Osteocyte (in vitro differentiated cells): Measurements from ENCODE around the gene MAP9. TPM values are rescaled to one million over a fixed set of nuclear protein-coding genes. Genes with fewer than 3 reads are reported as not detected.

Source experiments
- DNase-seq: peaks from one replicate; pipeline ENCODE4 v3.0.0; 2021; ENCODE audit warnings: mixed read lengths; ENCODE audit not compliant: unreplicated experiment; ENCODE audit errors: extremely low spot score
- H3K27ac Mint-ChIP-seq: one replicate; pipeline ENCODE4 v1.8.0; 2021; ENCODE audit warnings: mild to moderate bottlenecking, mixed read lengths; ENCODE audit not compliant: unreplicated experiment
- H3K27me3 Mint-ChIP-seq: one replicate; pipeline ENCODE4 v1.8.0; 2021; ENCODE audit warnings: mixed read lengths; ENCODE audit not compliant: unreplicated experiment
- H3K36me3 Mint-ChIP-seq: one replicate; pipeline ENCODE4 v1.8.0; 2021; ENCODE audit warnings: mixed read lengths; ENCODE audit not compliant: unreplicated experiment
- H3K4me1 Mint-ChIP-seq: one replicate; pipeline ENCODE4 v1.8.0; 2021; ENCODE audit warnings: mixed read lengths; ENCODE audit not compliant: unreplicated experiment
- H3K4me3 Mint-ChIP-seq: one replicate; pipeline ENCODE4 v1.8.0; 2021; ENCODE audit warnings: mild to moderate bottlenecking, moderate library complexity, mixed read lengths; ENCODE audit not compliant: unreplicated experiment
- H3K9me3 Mint-ChIP-seq: one replicate; pipeline ENCODE4 v1.8.0; 2021; ENCODE audit warnings: mixed read lengths; ENCODE audit not compliant: unreplicated experiment
- CTCF ChIP-seq: fragments of 200-600 bp; sonication (generic); IDR thresholded peaks from 2 replicates; pipeline ENCODE4 v1.5.0; 2021; ENCODE audit warnings: antibody characterized with exemption, mild to moderate bottlenecking, moderate library complexity
- total RNA-seq: library from RNA; stranded (reverse); gene quantifications from 2 replicates; pipeline ENCODE4 v1.2.1, GENCODE V29; 2021

MAP9 gene
- total RNA-seq, 1 donor from 2014 or later, result 15.8 TPM

- Mint-ChIP-seq H3K9me3 (no peaks in the 10 kb centered on the region), H3K4me1 (no peaks in the 10 kb centered on the region), H3K36me3 (peaks cover 27% of the 10 kb centered on the region), H3K27me3 (no peaks in the 10 kb centered on the region), H3K27ac (no peak overlapping the region), H3K4me3 (no peak overlapping the region)
- TF ChIP-seq CTCF, result no peak
- no peak for DNase-seq
Observed at GRCh38 chr4:155367608-155368007, 9.2 kb downstream of the MAP9 start.

- TF ChIP-seq CTCF, result peak; percentile 77
- Mint-ChIP-seq H3K4me3 (no peak overlapping the region), H3K9me3 (no peaks in the 10 kb centered on the region), H3K27me3 (no peaks in the 10 kb centered on the region), H3K4me1 (peaks cover 3% of the 10 kb centered on the region), H3K27ac (no peak overlapping the region), H3K36me3 (peaks cover 33% of the 10 kb centered on the region)
- DNase-seq, result no peak
Observed at GRCh38 chr4:155353923-155354540, 22.7 kb downstream of the MAP9 start.

GRCh38 chr4:155342142-155342541, 34.6 kb downstream of the MAP9 start:
- Mint-ChIP-seq H3K4me1 (no peaks in the 10 kb centered on the region), H3K4me3 (no peak overlapping the region), H3K9me3 (no peaks in the 10 kb centered on the region), H3K36me3 (peaks cover 15% of the 10 kb centered on the region), H3K27me3 (no peaks in the 10 kb centered on the region), H3K27ac (no peak overlapping the region)
- no peak for TF ChIP-seq CTCF
- DNase-seq, result no peak

- TF ChIP-seq CTCF, result no peak
- H3K36me3 Mint-ChIP-seq, result peaks cover 7% of the 10 kb centered on the region
- no peak overlapping the region for H3K27ac Mint-ChIP-seq
- peaks cover 6% of the 10 kb centered on the region for H3K9me3 Mint-ChIP-seq
- DNase-seq, result no peak
- no peak overlapping the region for H3K4me3 Mint-ChIP-seq
- H3K4me1 Mint-ChIP-seq, result no peaks in the 10 kb centered on the region
- peaks cover 13% of the 10 kb centered on the region for H3K27me3 Mint-ChIP-seq
Observed at GRCh38 chr4:155339999-155340398, 36.8 kb downstream of the MAP9 start.

- no peak overlapping the region for H3K4me3 Mint-ChIP-seq
Observed at GRCh38 chr4:155339588-155339987, 37.2 kb downstream of the MAP9 start.

More at GRCh38 chr4:155339588-155339987, 37.2 kb downstream of the MAP9 start:
- peaks cover 6% of the 10 kb centered on the region for H3K9me3 Mint-ChIP-seq
- H3K36me3 Mint-ChIP-seq, result peaks cover 7% of the 10 kb centered on the region
- no peak overlapping the region for H3K27ac Mint-ChIP-seq
- DNase-seq, result no peak
- TF ChIP-seq CTCF, result no peak
- H3K4me1 Mint-ChIP-seq, result no peaks in the 10 kb centered on the region
- peaks cover 14% of the 10 kb centered on the region for H3K27me3 Mint-ChIP-seq
